ENCODE data around the gene SNRPD2.

The SNRPD2 gene

DNA sequence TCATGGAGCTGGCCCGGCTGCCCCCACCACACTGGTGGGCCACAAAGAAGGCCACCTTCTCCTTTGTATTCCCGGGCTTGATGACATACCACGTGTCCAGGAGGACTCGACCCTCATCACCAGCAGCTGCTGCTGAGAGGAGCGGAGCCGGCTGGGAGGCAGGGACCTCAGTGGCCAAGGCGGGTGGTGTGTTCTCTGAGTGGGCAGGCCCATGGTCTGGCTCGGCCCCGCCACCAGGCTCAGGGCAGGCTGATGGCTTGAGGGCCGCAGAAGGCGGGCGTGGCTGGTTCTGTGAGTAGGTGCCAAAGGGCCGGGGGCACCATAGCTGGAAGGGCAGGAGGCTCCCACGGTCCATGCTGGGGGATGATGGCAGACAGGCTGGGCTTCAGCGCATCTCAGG lies 21.4 kb upstream of the SNRPD2 start:
- 96% methylated on average over 12 of the region's 15 CpGs for WGBS (ENCODE audit: insufficient coverage)
- Histone ChIP-seq H3K4me3 (ENCODE audit: control insufficient read depth in 1 of 7, extremely low read depth in 1 of 7, insufficient read depth in 4 of 7, low read depth in 2 of 7, low read length in 6 of 7) (no peak overlapping the region), H3K27ac (ENCODE audit: insufficient read depth in 1 of 2, low read depth in 1 of 2, low read length in 2 of 2, poor library complexity in 1 of 2, severe bottlenecking in 2 of 2) (no peak overlapping the region), H3K9me3 (ENCODE audit: control extremely low read depth in 1 of 5, control insufficient read depth in 4 of 5, insufficient read depth in 2 of 5, low read depth in 1 of 5, low read length in 4 of 5) (no peaks in the 10 kb centered on the region), H3K36me3 (ENCODE audit: control insufficient read depth in 4 of 4, insufficient read depth in 4 of 4, low read length in 3 of 4) (peaks cover 5 to 36% (median 18%) of the 10 kb centered on the region in 4 experiments), H3K27me3 (replicated peaks in 2 of 5; ENCODE audit: control insufficient read depth in 4 of 5, insufficient read depth in 5 of 5, low read length in 4 of 5) (no peaks in the 10 kb centered on the region), H3K4me1 (ENCODE audit: control extremely low read depth in 1 of 4, control insufficient read depth in 4 of 4, insufficient read depth in 4 of 4, low read length in 3 of 4) (peaks cover 1 to 17% (median 12%) of the 10 kb centered on the region in 4 experiments)
- ChIA-PET CTCF (interaction anchor here (0.8 to 1.0 kb wide), 3 partner anchors 7 to 31 kb away, joined by 3 to 4 read pairs (median 3); no protein-coding TSS in a partner anchor), POLR2A (interaction anchor here (0.8 kb wide), 1 partner anchor 11 kb away, joined by 3 read pairs; no protein-coding TSS in a partner anchor)
- DNase-seq: no peak

DNA sequence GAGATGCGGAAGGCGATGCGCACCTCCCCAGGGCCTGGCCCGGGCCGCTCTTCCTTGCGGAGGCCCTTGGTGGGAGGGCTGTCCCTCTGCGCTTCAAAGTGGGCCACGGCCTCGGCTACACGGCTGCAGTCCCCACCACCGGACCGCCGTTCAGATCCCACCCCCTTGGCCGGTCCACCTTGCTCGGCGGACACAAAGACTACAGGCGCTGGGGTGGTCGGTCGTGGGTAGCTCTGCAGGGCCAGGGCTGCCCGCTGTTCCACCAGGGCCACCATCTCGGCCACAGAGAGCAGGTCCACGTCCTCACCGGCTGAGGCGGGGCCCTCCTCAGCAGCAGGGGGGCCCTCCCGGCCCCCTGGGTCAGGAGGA lies 20.9 kb upstream of the SNRPD2 start:
- Histone ChIP-seq H3K9me3 (ENCODE audit: control extremely low read depth in 1 of 5, control insufficient read depth in 4 of 5, insufficient read depth in 2 of 5, low read depth in 1 of 5, low read length in 4 of 5) (no peaks in the 10 kb centered on the region), H3K27me3 (replicated peaks in 2 of 5; ENCODE audit: control insufficient read depth in 4 of 5, insufficient read depth in 5 of 5, low read length in 4 of 5) (no peaks in the 10 kb centered on the region), H3K4me1 (ENCODE audit: control extremely low read depth in 1 of 4, control insufficient read depth in 4 of 4, insufficient read depth in 4 of 4, low read length in 3 of 4) (peaks cover 0 to 12% (median 8%) of the 10 kb centered on the region in 4 experiments), H3K27ac (ENCODE audit: insufficient read depth in 1 of 2, low read depth in 1 of 2, low read length in 2 of 2, poor library complexity in 1 of 2, severe bottlenecking in 2 of 2) (no peak overlapping the region), H3K4me3 (ENCODE audit: control insufficient read depth in 1 of 7, extremely low read depth in 1 of 7, insufficient read depth in 4 of 7, low read depth in 2 of 7, low read length in 6 of 7) (no peak overlapping the region), H3K36me3 (ENCODE audit: control insufficient read depth in 4 of 4, insufficient read depth in 4 of 4, low read length in 3 of 4) (peaks cover 5 to 36% (median 18%) of the 10 kb centered on the region in 4 experiments)
- 96% methylated on average over 13 of the region's 25 CpGs for WGBS (ENCODE audit: insufficient coverage)
- ChIA-PET POLR2A (no interaction called here), CTCF (interaction anchor here (0.9 kb wide), 1 partner anchor 31 kb away, joined by 3 read pairs; no protein-coding TSS in a partner anchor)
- DNase-seq: no peak

DNA sequence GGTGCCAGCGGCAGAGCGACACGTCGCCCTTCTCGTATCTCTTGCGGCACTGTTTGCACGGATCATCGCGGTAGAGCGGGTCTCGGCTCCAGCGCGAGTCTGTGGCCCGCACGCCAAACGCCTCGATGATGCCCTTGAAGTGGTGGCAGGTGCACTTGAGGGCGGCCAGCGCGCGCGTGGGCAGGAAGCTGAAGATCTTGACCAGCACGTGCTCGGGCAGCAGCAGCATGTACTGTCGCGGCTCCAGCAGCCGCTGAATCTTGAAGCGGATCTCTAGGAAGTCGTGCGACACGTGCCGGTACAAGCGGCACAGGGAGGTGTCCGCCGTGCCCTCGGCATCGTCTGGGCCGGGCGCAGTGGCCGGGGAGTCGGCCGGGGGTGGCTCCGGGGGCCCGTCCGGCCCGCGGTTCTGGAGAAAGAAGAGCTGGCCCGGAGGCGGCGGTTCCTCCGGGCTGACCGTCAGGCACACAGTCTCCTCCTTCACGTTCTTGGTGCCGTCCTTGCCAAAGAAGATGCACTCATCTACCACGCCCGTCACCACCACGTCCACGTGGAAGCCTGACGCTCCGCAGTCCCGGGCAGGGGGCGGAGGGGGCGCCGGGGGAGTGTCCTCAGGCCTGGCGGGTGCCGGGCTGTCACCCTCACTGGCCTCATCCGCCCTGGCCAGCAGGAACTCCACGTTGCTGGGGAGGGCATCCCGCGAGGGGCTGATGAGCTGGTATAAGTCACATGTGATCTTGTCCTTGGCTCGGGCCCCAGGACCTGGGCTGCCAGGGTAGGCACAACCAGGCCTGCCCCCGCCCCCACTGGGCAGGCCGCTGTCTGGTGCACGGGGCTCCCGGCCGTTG lies 20.3 kb upstream of the SNRPD2 start:
- 95% methylated on average over 72 of the region's 76 CpGs for WGBS (ENCODE audit: insufficient coverage)
- DNase-seq: no peak
- POLR2A ChIA-PET: no interaction called here
- H3K27me3 ChIP-seq (replicated peaks in 2 of 5; ENCODE audit: control insufficient read depth in 4 of 5, insufficient read depth in 5 of 5, low read length in 4 of 5): no peaks in the 10 kb centered on the region
- H3K36me3 ChIP-seq (ENCODE audit: control insufficient read depth in 4 of 4, insufficient read depth in 4 of 4, low read length in 3 of 4): peaks cover 5 to 36% (median 18%) of the 10 kb centered on the region in 4 experiments
- no peak overlapping the region for H3K4me3 ChIP-seq (ENCODE audit: control insufficient read depth in 1 of 7, extremely low read depth in 1 of 7, insufficient read depth in 4 of 7, low read depth in 2 of 7, low read length in 6 of 7)
- H3K9me3 ChIP-seq (ENCODE audit: control extremely low read depth in 1 of 5, control insufficient read depth in 4 of 5, insufficient read depth in 2 of 5, low read depth in 1 of 5, low read length in 4 of 5): no peaks in the 10 kb centered on the region
- peaks cover 0 to 12% (median 8%) of the 10 kb centered on the region in 4 experiments for H3K4me1 ChIP-seq (ENCODE audit: control extremely low read depth in 1 of 4, control insufficient read depth in 4 of 4, insufficient read depth in 4 of 4, low read length in 3 of 4)
- no peak overlapping the region for H3K27ac ChIP-seq (ENCODE audit: insufficient read depth in 1 of 2, low read depth in 1 of 2, low read length in 2 of 2, poor library complexity in 1 of 2, severe bottlenecking in 2 of 2)
- CTCF ChIA-PET: no interaction called here

DNA sequence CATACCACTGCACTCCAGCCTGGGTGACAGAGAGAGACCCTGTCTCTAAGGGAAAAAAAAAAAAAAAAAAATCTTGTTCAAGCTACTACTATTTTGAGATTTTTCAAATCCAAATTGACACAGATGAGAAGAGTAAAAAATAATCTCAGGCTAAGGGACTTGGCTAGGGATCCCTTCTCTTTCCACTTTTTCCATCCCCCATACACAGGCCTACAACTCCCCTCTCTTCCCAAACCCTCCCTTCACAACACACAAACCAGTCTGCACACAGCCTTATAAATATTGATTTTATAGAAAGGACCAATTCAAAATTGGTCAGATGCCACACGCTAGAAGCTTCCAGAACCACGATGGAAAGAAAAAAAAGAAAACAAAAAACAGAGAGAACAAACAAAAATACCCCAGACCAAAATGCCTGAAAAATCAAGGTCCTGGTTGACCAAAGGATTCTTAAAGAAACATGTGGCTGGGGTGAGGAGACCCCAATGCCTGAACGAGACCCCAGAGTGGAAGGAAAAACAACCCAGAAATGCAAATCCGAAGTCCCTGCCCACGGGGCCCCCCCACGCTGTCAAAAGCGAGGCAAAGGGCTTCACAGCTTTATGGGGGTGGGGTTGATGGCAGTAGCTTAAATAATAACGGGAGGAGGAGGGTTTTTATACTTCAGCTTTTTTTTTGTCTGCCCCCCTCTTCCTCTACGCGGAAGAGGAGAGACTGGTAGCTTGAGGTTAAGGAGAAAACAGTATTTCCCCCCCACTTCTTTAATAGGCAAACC lies 18.8 kb upstream of the SNRPD2 start:
- POLR2A ChIA-PET: no interaction called here
- H3K4me3 ChIP-seq (ENCODE audit: control insufficient read depth in 1 of 7, extremely low read depth in 1 of 7, insufficient read depth in 4 of 7, low read depth in 2 of 7, low read length in 6 of 7): no peak overlapping the region
- peaks cover 5 to 36% (median 18%) of the 10 kb centered on the region in 4 experiments for H3K36me3 ChIP-seq (ENCODE audit: control insufficient read depth in 4 of 4, insufficient read depth in 4 of 4, low read length in 3 of 4)
- no peaks in the 10 kb centered on the region for H3K27me3 ChIP-seq (replicated peaks in 2 of 5; ENCODE audit: control insufficient read depth in 4 of 5, insufficient read depth in 5 of 5, low read length in 4 of 5)
- no peaks in the 10 kb centered on the region for H3K4me1 ChIP-seq (ENCODE audit: control extremely low read depth in 1 of 4, control insufficient read depth in 4 of 4, insufficient read depth in 4 of 4, low read length in 3 of 4)
- CTCF ChIA-PET: interaction anchor here (1.1 to 1.6 kb wide), 3 partner anchors 12 to 18 kb away, joined by 3 read pairs; partner anchors contain the start of gene QPCTL
- no peak for DNase-seq
- 89% methylated on average over 5 of the region's 10 CpGs for WGBS (ENCODE audit: insufficient coverage)
- no peaks in the 10 kb centered on the region for H3K9me3 ChIP-seq (ENCODE audit: control extremely low read depth in 1 of 5, control insufficient read depth in 4 of 5, insufficient read depth in 2 of 5, low read depth in 1 of 5, low read length in 4 of 5)
- no peak overlapping the region for H3K27ac ChIP-seq (ENCODE audit: insufficient read depth in 1 of 2, low read depth in 1 of 2, low read length in 2 of 2, poor library complexity in 1 of 2, severe bottlenecking in 2 of 2)

DNA sequence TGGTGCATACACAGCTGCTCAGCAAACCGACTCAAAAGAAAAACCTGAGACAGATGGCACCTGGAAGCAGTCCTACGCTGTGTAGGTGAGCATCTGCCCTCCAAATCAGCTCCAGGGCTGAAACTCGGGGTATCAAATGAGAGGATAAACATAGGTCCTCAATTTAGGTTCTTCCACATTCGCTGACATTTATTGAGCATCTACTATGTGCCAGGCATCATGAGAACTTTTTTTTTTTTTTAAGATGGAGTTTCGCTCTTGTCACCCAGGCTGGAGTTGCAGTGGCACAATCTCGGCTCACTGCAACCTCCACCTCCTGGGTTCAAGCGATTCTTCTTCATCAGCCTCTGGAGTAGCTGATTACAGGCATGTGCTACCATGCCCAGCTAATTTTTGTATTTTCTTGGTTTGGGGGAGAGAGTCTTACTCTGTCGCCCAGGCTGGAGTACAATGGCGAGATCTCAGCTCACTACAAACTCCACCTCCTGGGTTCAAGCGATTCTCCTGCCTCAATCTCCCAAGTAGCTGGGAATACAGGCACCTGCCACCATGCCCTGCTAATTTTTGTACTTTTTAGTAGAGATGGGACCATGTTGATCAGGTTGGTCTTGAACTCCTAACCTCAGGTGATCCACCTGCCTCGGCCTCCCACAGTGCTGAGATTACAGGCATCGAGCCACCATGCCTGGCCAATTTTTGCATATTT lies 14.1 kb upstream of the SNRPD2 start:
- WGBS (ENCODE audit: insufficient coverage): 94% methylated on average over 9 of the region's 12 CpGs

DNA sequence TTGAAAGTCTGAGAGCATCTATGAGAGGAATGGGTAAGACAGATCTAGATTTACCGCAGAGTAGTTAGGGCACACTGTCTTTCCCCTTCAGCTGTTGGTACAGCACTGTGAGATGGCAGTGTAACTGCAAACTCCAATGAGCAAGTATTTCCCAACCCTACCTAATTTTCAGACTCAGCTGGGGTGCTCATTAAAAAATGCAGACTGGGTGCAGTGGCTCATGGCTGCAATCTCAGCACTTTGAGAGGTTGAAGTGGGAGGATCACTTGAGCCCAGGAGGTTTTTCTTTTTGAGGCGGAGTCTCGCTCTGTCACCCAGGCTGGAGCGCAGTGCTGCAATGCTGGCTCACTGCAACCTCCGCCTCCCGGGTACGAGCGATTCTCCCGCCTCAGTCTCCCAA lies 13.4 kb upstream of the SNRPD2 start:
- H3K4me1 ChIP-seq (ENCODE audit: control extremely low read depth in 1 of 4, control insufficient read depth in 4 of 4, insufficient read depth in 4 of 4, low read length in 3 of 4): peaks cover 0 to 5% (median 1%) of the 10 kb centered on the region in 4 experiments
- DNase-seq: no peak
- POLR2A ChIA-PET: interaction anchor here (0.6 kb wide), 1 partner anchor 38 kb away, joined by 3 read pairs; no protein-coding TSS in a partner anchor
- H3K36me3 ChIP-seq (ENCODE audit: control insufficient read depth in 4 of 4, insufficient read depth in 4 of 4, low read length in 3 of 4): peaks cover 8 to 26% (median 16%) of the 10 kb centered on the region in 4 experiments
- CTCF ChIA-PET: interaction anchor here (3.1 kb wide), 1 partner anchor 11 kb away, joined by 29 read pairs; the partner anchor contains the start of genes QPCTL and SNRPD2
- H3K27ac ChIP-seq (ENCODE audit: insufficient read depth in 1 of 2, low read depth in 1 of 2, low read length in 2 of 2, poor library complexity in 1 of 2, severe bottlenecking in 2 of 2): no peak overlapping the region
- no peaks in the 10 kb centered on the region for H3K27me3 ChIP-seq (replicated peaks in 2 of 5; ENCODE audit: control insufficient read depth in 4 of 5, insufficient read depth in 5 of 5, low read length in 4 of 5)
- H3K9me3 ChIP-seq (ENCODE audit: control extremely low read depth in 1 of 5, control insufficient read depth in 4 of 5, insufficient read depth in 2 of 5, low read depth in 1 of 5, low read length in 4 of 5): no peaks in the 10 kb centered on the region
- WGBS (ENCODE audit: insufficient coverage): 89% methylated on average over 9 of the region's 9 CpGs
- no peak overlapping the region for H3K4me3 ChIP-seq (ENCODE audit: control insufficient read depth in 1 of 7, extremely low read depth in 1 of 7, insufficient read depth in 4 of 7, low read depth in 2 of 7, low read length in 6 of 7)

More for the DNA sequence above, 14.1 kb upstream of the SNRPD2 start:
- CTCF ChIA-PET: interaction anchor here (0.9 to 3.1 kb wide), 2 partner anchors 8 to 12 kb away, joined by 3 to 29 read pairs; partner anchors contain the start of genes QPCTL and SNRPD2
- POLR2A ChIA-PET: interaction anchor here (0.6 kb wide), 1 partner anchor 37 kb away, joined by 3 read pairs; no protein-coding TSS in a partner anchor
- H3K9me3 ChIP-seq (ENCODE audit: control extremely low read depth in 1 of 5, control insufficient read depth in 4 of 5, insufficient read depth in 2 of 5, low read depth in 1 of 5, low read length in 4 of 5): no peaks in the 10 kb centered on the region
- H3K27me3 ChIP-seq (replicated peaks in 2 of 5; ENCODE audit: control insufficient read depth in 4 of 5, insufficient read depth in 5 of 5, low read length in 4 of 5): no peaks in the 10 kb centered on the region
- no peak overlapping the region for H3K4me3 ChIP-seq (ENCODE audit: control insufficient read depth in 1 of 7, extremely low read depth in 1 of 7, insufficient read depth in 4 of 7, low read depth in 2 of 7, low read length in 6 of 7)
- peaks cover 0 to 5% (median 1%) of the 10 kb centered on the region in 4 experiments for H3K4me1 ChIP-seq (ENCODE audit: control extremely low read depth in 1 of 4, control insufficient read depth in 4 of 4, insufficient read depth in 4 of 4, low read length in 3 of 4)
- DNase-seq: no peak
- H3K27ac ChIP-seq (ENCODE audit: insufficient read depth in 1 of 2, low read depth in 1 of 2, low read length in 2 of 2, poor library complexity in 1 of 2, severe bottlenecking in 2 of 2): no peak overlapping the region
- peaks cover 8 to 30% (median 18%) of the 10 kb centered on the region in 4 experiments for H3K36me3 ChIP-seq (ENCODE audit: control insufficient read depth in 4 of 4, insufficient read depth in 4 of 4, low read length in 3 of 4)

Measured in common myeloid progenitor, CD34-positive (primary cell).